ENCODE results near the gene RFX5. TPM values are rescaled to one million over a fixed set of nuclear protein-coding genes. Genes with fewer than 3 reads are reported as not detected.

RFX5 gene
- total RNA-seq, 1 donor from 2014 or later = 32.4 TPM

DNA sequence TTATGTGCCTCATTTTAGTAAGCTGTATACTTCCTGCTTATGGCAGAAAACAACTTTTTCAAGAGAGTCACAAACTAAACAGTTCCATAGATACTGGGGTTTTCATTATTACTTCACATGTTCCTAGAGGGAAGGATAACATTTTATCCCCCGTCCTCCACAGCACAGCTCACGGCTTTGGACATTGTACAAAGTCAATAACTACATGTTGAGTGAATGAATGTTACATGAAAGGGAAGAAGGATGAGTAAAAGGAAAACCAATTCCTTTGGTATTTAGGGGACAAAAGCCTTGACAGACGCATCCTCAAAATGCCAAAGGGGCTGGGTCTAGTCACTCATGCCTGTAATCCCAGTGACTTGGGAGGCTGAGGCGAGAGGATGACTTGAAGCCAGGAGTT, 34.6 kb downstream of the RFX5 start:
- TF ChIP-seq, protein P1, sequence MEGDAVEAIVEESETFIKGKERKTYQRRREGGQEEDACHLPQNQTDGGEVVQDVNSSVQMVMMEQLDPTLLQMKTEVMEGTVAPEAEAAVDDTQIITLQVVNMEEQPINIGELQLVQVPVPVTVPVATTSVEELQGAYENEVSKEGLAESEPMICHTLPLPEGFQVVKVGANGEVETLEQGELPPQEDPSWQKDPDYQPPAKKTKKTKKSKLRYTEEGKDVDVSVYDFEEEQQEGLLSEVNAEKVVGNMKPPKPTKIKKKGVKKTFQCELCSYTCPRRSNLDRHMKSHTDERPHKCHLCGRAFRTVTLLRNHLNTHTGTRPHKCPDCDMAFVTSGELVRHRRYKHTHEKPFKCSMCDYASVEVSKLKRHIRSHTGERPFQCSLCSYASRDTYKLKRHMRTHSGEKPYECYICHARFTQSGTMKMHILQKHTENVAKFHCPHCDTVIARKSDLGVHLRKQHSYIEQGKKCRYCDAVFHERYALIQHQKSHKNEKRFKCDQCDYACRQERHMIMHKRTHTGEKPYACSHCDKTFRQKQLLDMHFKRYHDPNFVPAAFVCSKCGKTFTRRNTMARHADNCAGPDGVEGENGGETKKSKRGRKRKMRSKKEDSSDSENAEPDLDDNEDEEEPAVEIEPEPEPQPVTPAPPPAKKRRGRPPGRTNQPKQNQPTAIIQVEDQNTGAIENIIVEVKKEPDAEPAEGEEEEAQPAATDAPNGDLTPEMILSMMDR (IDR thresholded peaks at IDR 0.05; ENCODE audit: insufficient read depth, low read length, poor library complexity, severe bottlenecking) = no peak
- H3K4me3 ChIP-seq (ENCODE audit: low read depth, low read length) = no peak overlapping the region
- DNase-seq (ENCODE audit: low read depth) = no peak
- H3K27me3 ChIP-seq (ENCODE audit: control insufficient read depth, insufficient read depth, low read length) = no peaks in the 10 kb centered on the region
- peaks cover 2% of the 10 kb centered on the region for H3K36me3 ChIP-seq (ENCODE audit: control insufficient read depth, insufficient read depth, low read length)

DNA sequence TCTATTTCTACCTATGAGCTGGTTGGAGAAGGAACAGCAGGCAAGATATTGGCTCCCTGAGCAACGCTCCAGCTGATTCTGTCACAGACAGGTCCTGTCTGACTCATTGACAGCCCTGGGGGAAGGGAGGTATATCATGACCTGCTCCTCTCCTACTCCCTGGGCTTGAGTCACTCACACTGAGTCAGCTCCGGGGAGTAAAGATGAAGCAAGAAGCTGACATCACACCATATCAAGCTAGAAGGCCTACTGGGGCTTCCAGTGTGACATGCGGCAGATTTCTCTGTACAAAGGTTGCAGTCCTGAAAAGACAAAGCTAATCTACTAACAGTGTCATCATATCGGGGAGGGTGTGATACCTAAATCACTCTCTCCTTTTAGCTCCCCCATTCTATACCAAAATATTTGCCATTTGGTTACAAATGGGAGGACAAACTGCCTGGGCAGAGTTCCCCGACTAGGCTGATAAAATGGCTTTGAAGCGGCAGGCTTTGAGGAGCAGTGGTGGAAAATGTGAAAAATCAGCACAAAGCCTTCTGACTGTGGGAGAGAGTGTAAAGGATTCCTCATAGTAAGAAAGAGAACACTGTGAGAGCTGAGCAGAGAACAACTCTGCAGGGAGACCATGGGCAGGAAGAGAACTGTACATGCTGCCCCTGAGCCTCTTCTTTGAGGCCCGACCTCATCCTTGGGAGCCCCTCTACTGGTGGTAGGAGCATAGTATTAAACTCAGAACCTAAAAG, 35.3 kb downstream of the RFX5 start:
- TF ChIP-seq, protein P1 (IDR thresholded peaks at IDR 0.05; ENCODE audit: insufficient read depth, low read length, poor library complexity, severe bottlenecking) = no peak
- Histone ChIP-seq H3K36me3 (ENCODE audit: control insufficient read depth, insufficient read depth, low read length) (peaks cover 2% of the 10 kb centered on the region), H3K27me3 (ENCODE audit: control insufficient read depth, insufficient read depth, low read length) (no peaks in the 10 kb centered on the region), H3K4me3 (ENCODE audit: low read depth, low read length) (no peak overlapping the region)
- peak; percentile 99 for DNase-seq (ENCODE audit: low read depth)

DNA sequence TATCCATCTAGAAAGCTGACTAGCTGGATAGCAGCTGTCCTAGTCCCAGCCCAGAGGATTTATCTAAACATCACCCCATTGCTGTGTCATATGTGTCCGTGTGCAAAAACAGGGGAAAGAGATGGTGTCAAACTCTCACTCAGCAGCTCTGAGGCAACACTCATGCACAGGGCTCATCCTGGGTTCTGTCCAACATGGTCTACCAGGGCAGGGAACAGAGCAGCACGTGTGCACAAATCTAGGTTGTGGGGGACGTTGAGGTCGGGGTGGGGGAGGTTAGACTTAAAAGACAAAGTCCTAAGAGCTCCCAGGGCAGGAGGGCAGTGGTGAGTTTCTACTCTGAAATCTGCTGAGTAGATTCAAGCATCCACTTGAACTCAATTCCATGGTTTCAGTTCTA, 36.0 kb downstream of the RFX5 start:
- no peak for DNase-seq (ENCODE audit: low read depth)
- TF ChIP-seq, protein P1 (IDR thresholded peaks at IDR 0.05; ENCODE audit: insufficient read depth, low read length, poor library complexity, severe bottlenecking) = no peak
- H3K4me3 ChIP-seq (ENCODE audit: low read depth, low read length) = no peak overlapping the region
- H3K27me3 ChIP-seq (ENCODE audit: control insufficient read depth, insufficient read depth, low read length) = no peaks in the 10 kb centered on the region
- H3K36me3 ChIP-seq (ENCODE audit: control insufficient read depth, insufficient read depth, low read length) = peaks cover 2% of the 10 kb centered on the region

DNA sequence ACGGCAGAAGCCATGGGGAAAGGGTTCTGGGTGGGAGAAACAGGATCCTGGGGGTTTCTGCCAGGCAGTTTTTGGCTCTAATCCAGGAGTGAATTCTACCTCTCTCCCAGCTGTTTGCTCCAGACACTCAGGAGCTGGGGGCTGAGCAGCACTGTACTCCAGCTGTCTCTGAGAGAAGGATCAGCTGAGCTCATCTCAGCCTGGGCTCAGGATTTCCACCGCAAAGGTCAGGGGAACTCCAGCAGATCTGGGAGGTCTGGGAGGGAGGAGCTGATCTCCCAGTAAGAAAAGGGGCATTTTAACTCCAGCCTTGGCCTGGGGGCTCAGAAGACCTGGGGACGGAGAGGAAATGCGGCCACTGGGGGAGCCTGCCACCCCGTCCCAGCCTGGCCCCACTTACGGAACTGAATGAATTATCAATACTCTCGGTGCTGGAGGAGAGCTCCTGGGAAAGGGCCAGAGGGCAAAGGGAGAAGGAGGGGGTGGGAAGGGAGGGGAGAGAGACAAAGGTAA, 37.2 kb downstream of the RFX5 start:
- H3K4me3 ChIP-seq (ENCODE audit: low read depth, low read length) = no peak overlapping the region
- peaks cover 4% of the 10 kb centered on the region for H3K36me3 ChIP-seq (ENCODE audit: control insufficient read depth, insufficient read depth, low read length)
- no peak for DNase-seq (ENCODE audit: low read depth)
- H3K27me3 ChIP-seq (ENCODE audit: control insufficient read depth, insufficient read depth, low read length) = no peaks in the 10 kb centered on the region
- TF ChIP-seq, protein P1 (IDR thresholded peaks at IDR 0.05; ENCODE audit: insufficient read depth, low read length, poor library complexity, severe bottlenecking) = no peak

DNA sequence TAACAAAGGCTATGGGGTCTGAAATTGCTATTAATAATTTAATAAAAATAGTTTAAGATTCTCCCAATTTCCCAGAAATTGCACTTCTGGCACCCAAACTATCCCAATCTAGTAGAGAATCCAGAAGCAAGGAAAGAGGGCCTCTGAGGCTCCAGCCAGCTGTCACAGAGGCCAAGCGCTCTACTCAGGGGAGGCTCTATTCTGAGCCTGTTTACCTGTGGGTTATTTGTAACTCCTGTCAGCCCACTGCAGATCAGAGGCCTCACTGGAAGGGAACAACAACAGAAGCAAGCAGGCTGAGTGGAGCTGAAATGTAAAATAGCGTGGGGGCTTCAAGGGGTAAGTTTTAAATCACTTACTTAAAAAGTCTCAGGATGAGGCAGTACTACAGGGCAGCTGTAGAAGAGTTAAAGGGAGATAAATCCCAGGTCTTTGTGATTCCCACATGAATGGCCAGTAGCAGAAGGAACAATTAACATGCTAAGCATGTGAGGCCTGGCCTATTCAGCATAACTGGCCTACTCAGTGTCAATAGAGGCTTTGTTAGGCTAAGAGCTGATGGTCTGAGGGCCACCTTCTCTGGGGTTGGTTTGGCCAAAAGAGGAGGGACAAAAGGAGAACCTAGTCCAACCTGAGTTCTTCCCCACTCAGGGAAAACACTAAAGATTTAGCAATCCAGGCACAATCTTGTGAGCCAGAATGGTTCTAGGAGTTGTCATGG, 52.1 kb downstream of the RFX5 start:
- DNase-seq (ENCODE audit: low read depth) = no peak
- Histone ChIP-seq H3K36me3 (ENCODE audit: control insufficient read depth, insufficient read depth, low read length) (peaks cover 7% of the 10 kb centered on the region), H3K4me3 (ENCODE audit: low read depth, low read length) (no peak overlapping the region), H3K27me3 (ENCODE audit: control insufficient read depth, insufficient read depth, low read length) (no peaks in the 10 kb centered on the region)
- TF ChIP-seq, protein P1 (IDR thresholded peaks at IDR 0.05; ENCODE audit: insufficient read depth, low read length, poor library complexity, severe bottlenecking) = no peak
